A549 (cell line): Measurements from ENCODE around the gene NUDT1. TPM values are rescaled to one million over a fixed set of nuclear protein-coding genes. Genes with fewer than 3 reads are reported as not detected.

Source experiments
- ATAC-seq, 2 experiments: fragments of 200-7000 bp in 1 of 2; fragments of >200 bp in 1 of 2; cut with Nextera tagmentation in 1 of 2; cut with Tn5 transposase in 1 of 2; 3 replicates each; pipeline versions ENCODE4 v1.8.0 to v1.9.1; 2018 to 2020; ENCODE audit warnings: mild to moderate bottlenecking in 1 of 2, moderate library complexity in 1 of 2
- CTCF ChIA-PET: fragments of 300-600 bp; sonication (Branson Sonifier 250); formaldehyde crosslinking; extraction: SDS; loops from one replicate; lab custom pipeline; 2021; ENCODE audit warnings: antibody characterized with exemption, inconsistent platforms; lab: Yijun Ruan, JAX
- POLR2A ChIA-PET: fragments of 350-600 bp; formaldehyde crosslinking; extraction: SDS; loops from one replicate; lab custom pipeline; 2021; ENCODE audit warnings: antibody characterized with exemption, inconsistent platforms; lab: Yijun Ruan, JAX
- DNase-seq, 2 experiments: peaks; one replicate each; pipeline versions ENCODE4 v3.0.0 to v3.0.0-alpha.2; 2011 to 2016; ENCODE audit warnings: low read depth in 1 of 2, low spot score in 1 of 2
- FAIRE-seq: peaks from 2 replicates; lab custom pipeline; 2011; peaks lifted over from hg19 to GRCh38; lab: Jason Lieb, UNC
- H3K27ac ChIP-seq, 2 experiments: fragments of >200 bp; sonication (Bioruptor Twin); formaldehyde crosslinking; 3 replicates each; pipeline ENCODE4 v1.5.1; 2016 to 2017
- H3K4me1 ChIP-seq: fragments of >200 bp; sonication (Bioruptor Twin); formaldehyde crosslinking; 3 replicates; pipeline ENCODE4 v1.6.1; 2016
- H3K4me2 ChIP-seq: fragments of >200 bp; sonication (Bioruptor Twin); formaldehyde crosslinking; 3 replicates; pipeline ENCODE4 v1.6.1; 2016
- H3K4me3 ChIP-seq: fragments of >200 bp; sonication (Bioruptor Twin); formaldehyde crosslinking; 3 replicates; pipeline ENCODE4 v1.5.1; 2016
- H3K9me3 ChIP-seq: fragments of >200 bp; sonication (Bioruptor Twin); formaldehyde crosslinking; 3 replicates; pipeline ENCODE4 v1.6.1; 2016
- ATOH8 ChIP-seq: fragments of 250-450 bp; sonication (Bioruptor Pico); IDR thresholded peaks from 2 replicates; pipeline ENCODE4 v1.5.0; 2020; ENCODE audit warnings: low read depth, mild to moderate bottlenecking, moderate library complexity
- BCL3 ChIP-seq: fragments of >200 bp; sonication (Bioruptor Twin); formaldehyde crosslinking; IDR thresholded peaks from 3 replicates; pipeline ENCODE4 v1.6.1; 2016
- CBX8 ChIP-seq: fragments of 200-600 bp; sonication (generic); IDR thresholded peaks from 2 replicates; pipeline ENCODE4 v1.6.1; 2016
- CHD4 ChIP-seq: fragments of 200-600 bp; sonication (generic); IDR thresholded peaks from 2 replicates; pipeline ENCODE4 v1.6.1; 2016; ENCODE audit warnings: antibody characterized with exemption, mild to moderate bottlenecking, borderline replicate concordance
- E2F6 ChIP-seq: IDR thresholded peaks from 2 replicates; pipeline ENCODE4 v1.6.1; 2012; ENCODE audit warnings: low read depth, borderline replicate concordance
- ELK1 ChIP-seq: fragments of 150-350 bp; IDR thresholded peaks from 2 replicates; pipeline ENCODE4 v1.6.1; 2014; ENCODE audit warnings: low read depth, mild to moderate bottlenecking, low read length
- FOSL2 ChIP-seq, 2 experiments: fragments of 450-650 bp in 1 of 2; fragments of >200 bp in 1 of 2; sonication (Bioruptor Twin) in 1 of 2; formaldehyde crosslinking; IDR thresholded peaks; 2 replicates each; pipeline versions ENCODE4 v1.5.0 to v1.6.1; 2016 to 2020; ENCODE audit warnings: mild to moderate bottlenecking in 1 of 2, moderate library complexity in 1 of 2
- GATA3 ChIP-seq: IDR thresholded peaks from 2 replicates; pipeline ENCODE4 v1.6.1; 2012; ENCODE audit warnings: borderline replicate concordance
- HDAC2 ChIP-seq: fragments of 200-600 bp; sonication (generic); IDR thresholded peaks from 2 replicates; pipeline ENCODE4 v1.6.1; 2016
- HOXA7 ChIP-seq: fragments of 250-450 bp; sonication (Bioruptor Pico); IDR thresholded peaks from 2 replicates; pipeline ENCODE4 v1.5.0; 2020; ENCODE audit warnings: mild to moderate bottlenecking, moderate library complexity
- HOXB13 ChIP-seq: fragments of 250-450 bp; sonication (Bioruptor Pico); IDR thresholded peaks from 2 replicates; pipeline ENCODE4 v1.5.0; 2020; ENCODE audit warnings: low read depth, mild to moderate bottlenecking, moderate library complexity
- JUN ChIP-seq, 2 experiments: fragments of >200 bp; sonication (Bioruptor Twin); formaldehyde crosslinking; IDR thresholded peaks; 2 replicates in 1 of 2; 3 replicates in 1 of 2; pipeline ENCODE4 v1.6.1; 2016 to 2017
- KDM5A ChIP-seq: fragments of 200-600 bp; sonication (generic); IDR thresholded peaks from 2 replicates; pipeline ENCODE4 v1.6.1; 2016; ENCODE audit warnings: antibody characterized with exemption, mild to moderate bottlenecking
- MAX ChIP-seq: IDR thresholded peaks from 2 replicates; pipeline ENCODE4 v1.6.1; 2012
- NFE2L2 ChIP-seq: fragments of 150-350 bp; conservative IDR thresholded peaks from 2 replicates; pipeline ENCODE4 v1.6.1; 2014; ENCODE audit warnings: low read length
- PBX3 ChIP-seq: IDR thresholded peaks from 2 replicates; pipeline ENCODE4 v1.6.1; 2012
- PHF8 ChIP-seq: fragments of 200-600 bp; sonication (generic); IDR thresholded peaks from 2 replicates; pipeline ENCODE4 v1.6.1; 2016; ENCODE audit warnings: low read depth, mild to moderate bottlenecking, antibody characterized with exemption, moderate library complexity, borderline replicate concordance
- POLR2A ChIP-seq: IDR thresholded peaks from 2 replicates; pipeline ENCODE4 v1.6.1; 2012; ENCODE audit warnings: mild to moderate bottlenecking, low read length
- RAD21 ChIP-seq, 2 experiments: fragments of >200 bp in 1 of 2; sonication (Bioruptor Twin) in 1 of 2; formaldehyde crosslinking in 1 of 2; IDR thresholded peaks in 1 of 2; conservative IDR thresholded peaks in 1 of 2; 2 replicates in 1 of 2; 3 replicates in 1 of 2; pipeline ENCODE4 v1.6.1; 2012 to 2018; ENCODE audit warnings: inconsistent platforms in 1 of 2
- RFX5 ChIP-seq: fragments of 450-650 bp; IDR thresholded peaks from 2 replicates; pipeline ENCODE4 v1.7.1; 2014; ENCODE audit warnings: antibody characterized with exemption, mild to moderate bottlenecking, moderate library complexity
- SMC3 ChIP-seq: fragments of >200 bp; sonication (Bioruptor Twin); formaldehyde crosslinking; IDR thresholded peaks from 3 replicates; pipeline ENCODE4 v1.6.1; 2018; ENCODE audit warnings: inconsistent platforms
- TFCP2L1 ChIP-seq: fragments of 250-450 bp; sonication (Bioruptor Pico); IDR thresholded peaks from 2 replicates; pipeline ENCODE4 v1.5.0; 2021; ENCODE audit warnings: mild to moderate bottlenecking
- WGBS: methylation state at CpG from one replicate; pipeline ENCODE4 v1.1.6; 2017; ENCODE audit errors: missing lambda C conversion rate; 5-methylcytosine and 5-hydroxymethylcytosine counted together
- polyA minus RNA-seq: library from RNA; depleted of rRNA, polyadenylated mRNA; stranded (reverse); fragments of >200 nt; gene quantifications from 2 replicates; pipeline ENCODE4 v1.2.3, GENCODE V29; 2011; rRNA and poly(A)+ RNA removed
- polyA plus RNA-seq, 4 experiments: library from polyadenylated mRNA; depleted of rRNA in 3 of 4; stranded (reverse); fragments of >200 nt; fragmentation: RNase III in 1 of 4; extraction: RNeasy Plus Mini Kit Qiagen cat#74134 plus additional on column Dnase treatment in 1 of 4; gene quantifications; 2 replicates in 3 of 4; 3 replicates in 1 of 4; pipeline ENCODE4 v1.2.3, GENCODE V29; 2011 to 2017

Gene NUDT1
- polyA plus RNA-seq (2011; rRNA removed): 32.9 and 38.3 TPM in 2 replicates
- 119 and 138 TPM in 2 replicates for polyA plus RNA-seq (2012; cell fraction: cytosol; rRNA removed)
- 78.7 TPM in 2 replicates for polyA plus RNA-seq (2012; cell fraction: nucleus; rRNA removed)
- 92.3 to 95.4 TPM (median 92.9 TPM) in 3 replicates for polyA plus RNA-seq (2017; fragmentation: RNase III; extraction: RNeasy Plus Mini Kit Qiagen cat#74134 plus additional on column Dnase treatment)
- 22.9 and 34.6 TPM in 2 replicates for polyA minus RNA-seq

GRCh38 chr7:2241580-2242540 is at the start of gene NUDT1, which contains the start of gene MRM2:
Gene NUDT1, plus strand, starts transcription at chr7:2242226. Its CDS starts 2,349 bp downstream, at chr7:2244575.
Gene MRM2, minus strand, starts transcription at chr7:2242205. Its CDS starts 36 bp downstream, at chr7:2242169.
- FAIRE-seq: no peak
- Histone ChIP-seq H3K4me2 (peak within 1 kb of the TSS; percentile 93), H3K9me3 (no peaks in the 10 kb centered on the region), H3K4me3 (peak within 1 kb of the TSS; percentile 99), H3K4me1 (peaks cover 16% of the 10 kb centered on the region), H3K27ac (peak within 1 kb of the TSS; percentile 94 to 98)
- ATAC-seq: peak; percentile 91 to 94
- ChIA-PET POLR2A (interaction anchor here (1.0 to 2.0 kb wide), 7 partner anchors 8 to 114 kb away, joined by 3 to 8 read pairs (median 3); partner anchors contain the start of gene MAD1L1), CTCF (interaction anchor here (0.7 to 4.4 kb wide), 2 partner anchors 12 to 106 kb away, joined by 3 to 18 read pairs; no protein-coding TSS in a partner anchor)
- DNase-seq: peak; percentile 82 to 84
- 4% methylated on average over 30 of the region's 81 CpGs for WGBS
- peak; percentile 26 to 96; a peak in 4 of 5 replicates for TF ChIP-seq JUN (IDR thresholded peaks at IDR 0.05)
- peak; percentile 93 for TF ChIP-seq MAX
- no peak for TF ChIP-seq SMC3
- TF ChIP-seq TFCP2L1 (CRISPR knock-in tag): no peak
- peak; percentile 95 for TF ChIP-seq BCL3
- TF ChIP-seq PHF8: peak; percentile 78
- no peak for TF ChIP-seq NFE2L2
- peak; percentile 89 for TF ChIP-seq E2F6
- no peak for TF ChIP-seq ELK1
- peak; percentile 82 for TF ChIP-seq KDM5A
- no peak for TF ChIP-seq GATA3
- peak; percentile 91 for TF ChIP-seq POLR2A
- 0 out of 5 replicates have a peak, but pooled peaks of 1 of the 2 experiments have one; percentile 19 for TF ChIP-seq RAD21 (conservative IDR thresholded peaks at IDR 0.05 in 1 of 2, IDR thresholded peaks at IDR 0.05 in 1 of 2)
- TF ChIP-seq HDAC2: peak; percentile 71; the same call in 1 of the 2 replicates
- TF ChIP-seq ATOH8 (CRISPR knock-in tag): no peak
- no peak for TF ChIP-seq CBX8
- no peak for TF ChIP-seq CHD4
- no peak for TF ChIP-seq FOSL2 (IDR thresholded peaks at IDR 0.05)
- TF ChIP-seq FOSL2 (CRISPR knock-in tag; IDR thresholded peaks at IDR 0.05): peak; percentile 4; the same call in 1 of the 2 replicates
- 0 out of 2 replicates have a peak, but pooled peaks have one; percentile 19 for TF ChIP-seq PBX3
- TF ChIP-seq HOXB13 (CRISPR knock-in tag): no peak
- no peak for TF ChIP-seq HOXA7 (CRISPR knock-in tag)
- peak; percentile 61; the same call in 1 of the 2 replicates for TF ChIP-seq RFX5
